ENCODE data around the gene PACRG.

The PACRG gene

GRCh38 chr6:163335056-163335455 is 607.3 kb downstream of the PACRG start:
- H3K27ac ChIP-seq, result no peak overlapping the region
- no peak for DNase-seq (ENCODE audit: low spot score)
- TF ChIP-seq, protein P1, sequence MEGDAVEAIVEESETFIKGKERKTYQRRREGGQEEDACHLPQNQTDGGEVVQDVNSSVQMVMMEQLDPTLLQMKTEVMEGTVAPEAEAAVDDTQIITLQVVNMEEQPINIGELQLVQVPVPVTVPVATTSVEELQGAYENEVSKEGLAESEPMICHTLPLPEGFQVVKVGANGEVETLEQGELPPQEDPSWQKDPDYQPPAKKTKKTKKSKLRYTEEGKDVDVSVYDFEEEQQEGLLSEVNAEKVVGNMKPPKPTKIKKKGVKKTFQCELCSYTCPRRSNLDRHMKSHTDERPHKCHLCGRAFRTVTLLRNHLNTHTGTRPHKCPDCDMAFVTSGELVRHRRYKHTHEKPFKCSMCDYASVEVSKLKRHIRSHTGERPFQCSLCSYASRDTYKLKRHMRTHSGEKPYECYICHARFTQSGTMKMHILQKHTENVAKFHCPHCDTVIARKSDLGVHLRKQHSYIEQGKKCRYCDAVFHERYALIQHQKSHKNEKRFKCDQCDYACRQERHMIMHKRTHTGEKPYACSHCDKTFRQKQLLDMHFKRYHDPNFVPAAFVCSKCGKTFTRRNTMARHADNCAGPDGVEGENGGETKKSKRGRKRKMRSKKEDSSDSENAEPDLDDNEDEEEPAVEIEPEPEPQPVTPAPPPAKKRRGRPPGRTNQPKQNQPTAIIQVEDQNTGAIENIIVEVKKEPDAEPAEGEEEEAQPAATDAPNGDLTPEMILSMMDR (conservative IDR thresholded peaks at IDR 0.05; ENCODE audit: low read depth), result no peak
- ChIA-PET POLR2A (ENCODE audit: low non-redundant PET) (no interaction called here), CTCF (interaction anchor here (0.5 kb wide), 1 partner anchor 17 kb away, joined by 4 read pairs; no protein-coding TSS in a partner anchor)

DNA sequence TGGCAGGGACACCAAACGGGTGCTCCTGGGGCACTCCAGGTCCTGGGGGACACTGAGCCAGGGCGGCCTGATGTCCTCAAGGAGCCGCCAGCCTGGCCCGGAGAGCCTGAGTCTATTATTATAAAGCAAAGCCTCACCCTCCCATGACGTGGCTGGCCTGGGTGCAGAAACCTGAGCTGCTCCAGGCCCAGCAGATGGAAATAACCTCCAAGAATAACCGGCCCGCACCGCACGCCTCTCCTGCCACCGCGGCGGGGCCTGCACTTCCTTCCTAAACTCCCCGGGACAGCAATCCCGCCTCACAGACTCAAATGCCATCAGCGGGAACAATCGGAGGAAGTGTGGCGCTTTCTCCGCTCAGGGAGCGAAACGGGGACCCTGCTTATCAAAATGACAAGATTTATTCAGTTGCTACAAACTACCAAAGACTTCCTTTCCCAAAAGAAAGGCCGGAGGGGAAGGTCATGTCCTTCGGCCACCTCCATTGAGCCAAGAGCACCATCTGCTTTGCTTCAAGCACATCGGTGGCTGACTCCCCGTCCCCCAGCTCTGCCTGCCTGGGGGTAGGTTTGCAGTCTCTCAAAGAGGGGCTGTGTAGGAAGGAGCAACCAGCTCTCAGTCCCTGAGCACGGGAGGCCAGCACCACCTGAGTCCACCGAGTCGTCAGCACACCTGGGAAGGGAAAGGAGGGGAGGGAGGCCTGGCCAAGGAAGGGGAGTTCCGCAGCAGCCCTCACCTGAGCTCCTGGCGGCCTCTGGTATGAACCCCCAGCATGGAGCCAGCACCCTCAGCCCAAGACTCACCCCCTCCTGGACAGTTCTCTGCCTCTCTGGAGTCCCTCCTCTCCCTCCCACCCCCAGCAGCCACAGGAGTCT is 608.1 kb downstream of the PACRG start:
- H3K27ac ChIP-seq, result no peak overlapping the region
- POLR2A ChIA-PET (ENCODE audit: low non-redundant PET), result no interaction called here

DNA sequence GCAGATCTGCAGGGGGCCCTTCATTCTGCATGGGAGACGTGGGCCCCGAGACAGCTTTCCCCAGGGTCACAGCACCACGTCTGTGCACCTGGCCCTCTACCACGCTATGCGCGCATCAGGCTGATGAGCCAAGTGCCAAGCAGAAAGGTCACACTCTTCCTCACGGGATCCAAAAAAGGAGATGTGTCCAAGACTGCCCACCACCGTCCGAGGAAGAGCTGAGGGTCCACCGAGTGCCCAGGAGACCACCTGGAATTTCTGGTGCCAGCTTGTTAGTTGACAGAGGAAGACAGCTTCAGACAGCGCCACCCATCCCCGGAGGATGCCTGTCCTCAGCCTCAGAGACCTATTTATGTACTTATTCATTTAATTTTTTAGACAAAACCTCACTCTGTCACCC is 609.2 kb downstream of the PACRG start:
- no peak for DNase-seq (ENCODE audit: low spot score)
- no peak overlapping the region for H3K27ac ChIP-seq
- TF ChIP-seq, protein P1 (conservative IDR thresholded peaks at IDR 0.05; ENCODE audit: low read depth), result no peak
- ChIA-PET CTCF (no interaction called here), POLR2A (ENCODE audit: low non-redundant PET) (no interaction called here)

More for the DNA sequence above, 608.1 kb downstream of the PACRG start:
- TF ChIP-seq, protein P1 (conservative IDR thresholded peaks at IDR 0.05; ENCODE audit: low read depth), result no peak
- no peak for DNase-seq (ENCODE audit: low spot score)
- CTCF ChIA-PET, result no interaction called here

- CTCF ChIA-PET, result no interaction called here
- TF ChIP-seq, protein P1 (conservative IDR thresholded peaks at IDR 0.05; ENCODE audit: low read depth), result no peak
- DNase-seq (ENCODE audit: low spot score), result no peak
- H3K27ac ChIP-seq, result no peak overlapping the region
- POLR2A ChIA-PET (ENCODE audit: low non-redundant PET), result interaction anchor here (0.5 kb wide), 1 partner anchor 842 kb away, joined by 4 read pairs; no protein-coding TSS in a partner anchor
Observed at GRCh38 chr6:163337958-163338357, 610.2 kb downstream of the PACRG start.

DNA sequence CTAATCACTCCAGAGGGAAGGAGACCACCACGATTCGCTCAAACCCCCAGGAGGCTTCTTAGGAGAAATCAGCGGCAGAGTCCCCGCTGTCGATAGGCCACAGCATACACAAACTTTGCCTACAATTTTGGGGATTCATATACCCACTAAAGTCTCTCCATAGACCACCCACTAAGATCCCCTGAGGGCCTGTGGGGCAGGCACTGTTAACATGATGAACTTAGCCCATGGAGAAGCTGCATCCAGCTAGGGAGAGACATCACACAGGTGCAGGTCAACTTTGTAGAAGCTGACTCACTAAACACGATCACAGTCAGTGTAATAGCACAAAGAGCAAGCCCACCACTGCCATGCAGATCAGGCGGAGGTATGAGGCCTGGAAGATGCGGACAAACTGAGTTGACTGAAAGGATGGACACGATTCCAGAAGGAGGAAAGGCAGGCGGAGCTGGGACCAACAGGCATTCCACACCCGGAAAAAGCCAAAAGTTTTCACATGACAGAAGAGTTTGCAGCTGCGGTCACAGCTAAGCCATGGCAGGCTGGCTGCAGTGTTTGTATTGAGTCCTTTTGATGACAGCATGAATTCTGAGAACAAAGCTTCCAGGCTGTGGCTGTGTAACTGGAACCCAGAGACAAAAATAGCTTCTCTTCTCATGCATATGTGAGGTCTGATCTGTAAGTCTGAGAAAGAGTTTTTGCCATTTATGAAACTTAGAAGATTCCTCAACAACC is 611.1 kb downstream of the PACRG start:
- DNase-seq (ENCODE audit: low spot score), result no peak
- TF ChIP-seq, protein P1 (conservative IDR thresholded peaks at IDR 0.05; ENCODE audit: low read depth), result no peak
- ChIA-PET CTCF (no interaction called here), POLR2A (ENCODE audit: low non-redundant PET) (interaction anchor here (0.5 kb wide), 1 partner anchor 841 kb away, joined by 4 read pairs; no protein-coding TSS in a partner anchor)
- no peak overlapping the region for H3K27ac ChIP-seq

GRCh38 chr6:163339466-163339865 is 611.7 kb downstream of the PACRG start:
- H3K27ac ChIP-seq, result no peak overlapping the region
- ChIA-PET POLR2A (ENCODE audit: low non-redundant PET) (no interaction called here), CTCF (interaction anchor here (0.7 kb wide), 1 partner anchor 99 kb away, joined by 4 read pairs; no protein-coding TSS in a partner anchor)
- TF ChIP-seq, protein P1 (conservative IDR thresholded peaks at IDR 0.05; ENCODE audit: low read depth), result no peak
- no peak for DNase-seq (ENCODE audit: low spot score)

All from RWPE1 (cell line).